OCI-LY1 (cell line): Measurements from ENCODE around the gene USB1.

Experiments
- CTCF ChIP-seq: fragments of 200-600 bp; sonication (generic), shearing (Covaris generic); IDR thresholded peaks from 2 replicates; pipeline ENCODE4 v1.5.1; 2017; ENCODE audit warnings: mild to moderate bottlenecking, antibody characterized with exemption, low read length, moderate library complexity, mixed read lengths
- EZH2 ChIP-seq: fragments of 200-600 bp; sonication (generic), shearing (Covaris generic); IDR thresholded peaks from 2 replicates; pipeline ENCODE4 v1.8.0; 2017; ENCODE audit warnings: borderline replicate concordance, mixed run types, mild to moderate bottlenecking, antibody characterized with exemption, low read length, moderate library complexity, mixed read lengths

- no peak for TF ChIP-seq CTCF
- TF ChIP-seq EZH2: no peak
Measured at GRCh38 chr16:57988929-57989328, 12.3 kb upstream of the USB1 start.
